DND-41 (cell line): ENCODE measurements around the gene KRT4.

Experiments used
- EZH2 ChIP-seq: IDR thresholded peaks from 3 replicates; pipeline ENCODE4 v1.6.1; 2012; ENCODE audit warnings: borderline replicate concordance, low read depth, mild to moderate bottlenecking, moderate library complexity, low read length, inconsistent platforms; ENCODE audit not compliant: severe bottlenecking
- TF ChIP-seq, protein P1 (sequence below): IDR thresholded peaks from 2 replicates; pipeline ENCODE4 v1.5.1; 2012; ENCODE audit warnings: borderline replicate concordance, low read length, moderate library complexity, mild to moderate bottlenecking; ENCODE audit not compliant: poor library complexity, severe bottlenecking; ENCODE audit errors: extremely low read depth

GRCh38 chr12:52771088-52771487, 42.8 kb downstream of the KRT4 start:
- TF ChIP-seq, protein P1, sequence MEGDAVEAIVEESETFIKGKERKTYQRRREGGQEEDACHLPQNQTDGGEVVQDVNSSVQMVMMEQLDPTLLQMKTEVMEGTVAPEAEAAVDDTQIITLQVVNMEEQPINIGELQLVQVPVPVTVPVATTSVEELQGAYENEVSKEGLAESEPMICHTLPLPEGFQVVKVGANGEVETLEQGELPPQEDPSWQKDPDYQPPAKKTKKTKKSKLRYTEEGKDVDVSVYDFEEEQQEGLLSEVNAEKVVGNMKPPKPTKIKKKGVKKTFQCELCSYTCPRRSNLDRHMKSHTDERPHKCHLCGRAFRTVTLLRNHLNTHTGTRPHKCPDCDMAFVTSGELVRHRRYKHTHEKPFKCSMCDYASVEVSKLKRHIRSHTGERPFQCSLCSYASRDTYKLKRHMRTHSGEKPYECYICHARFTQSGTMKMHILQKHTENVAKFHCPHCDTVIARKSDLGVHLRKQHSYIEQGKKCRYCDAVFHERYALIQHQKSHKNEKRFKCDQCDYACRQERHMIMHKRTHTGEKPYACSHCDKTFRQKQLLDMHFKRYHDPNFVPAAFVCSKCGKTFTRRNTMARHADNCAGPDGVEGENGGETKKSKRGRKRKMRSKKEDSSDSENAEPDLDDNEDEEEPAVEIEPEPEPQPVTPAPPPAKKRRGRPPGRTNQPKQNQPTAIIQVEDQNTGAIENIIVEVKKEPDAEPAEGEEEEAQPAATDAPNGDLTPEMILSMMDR: no peak
- no peak for TF ChIP-seq EZH2
